NCI-H69 (cell line): Measurements from ENCODE around the gene DRC7.
"Not testable (repeated sequence)": the region's sequence is repeated elsewhere in the genome, so short reads cannot be mapped to it uniquely, and the experiment has no call there.

ENCODE experiments used
- DNase-seq: peaks from one replicate; lab custom pipeline; 2025; lab: John Stamatoyannopoulos, UW

DRC7 gene

GRCh38 chr16:57735755-57736418, 41.3 kb downstream of the DRC7 start, which contains the start of gene KATNB1:
Gene KATNB1, plus strand, starts transcription at chr16:57735770. Its CDS starts 1,474 bp downstream, at chr16:57737244.
- DNase-seq, result peak; percentile 35

- DNase-seq, result peak; percentile 59
These were observed 42.1 kb downstream of the DRC7 start for GRCh38 chr16:57736419-57737351.

GRCh38 chr16:57738844-57739243, 44.2 kb downstream of the DRC7 start:
- no peak for DNase-seq

- DNase-seq, result no peak
These were observed 45.3 kb downstream of the DRC7 start for GRCh38 chr16:57739756-57740422.

GRCh38 chr16:57740423-57741071, 45.9 kb downstream of the DRC7 start:
- DNase-seq, result no peak

GRCh38 chr16:57741660-57742191, 47.1 kb downstream of the DRC7 start:
- DNase-seq, result no peak

GRCh38 chr16:57742543-57742942, 47.9 kb downstream of the DRC7 start:
- peak; percentile 81 for DNase-seq

GRCh38 chr16:57743458-57743857, 48.9 kb downstream of the DRC7 start:
- no peak for DNase-seq

GRCh38 chr16:57743886-57744641, 49.5 kb downstream of the DRC7 start:
- no peak for DNase-seq

GRCh38 chr16:57744642-57744903, 50.0 kb downstream of the DRC7 start:
- DNase-seq, result no peak

- no peak for DNase-seq
These were observed 51.2 kb downstream of the DRC7 start for GRCh38 chr16:57745768-57746167.

- not testable (repeated sequence) for DNase-seq
These were observed 51.7 kb downstream of the DRC7 start for GRCh38 chr16:57746316-57746715.

- DNase-seq, result no peak
These were observed 52.5 kb downstream of the DRC7 start for GRCh38 chr16:57747091-57747490.

GRCh38 chr16:57747496-57747895, 52.9 kb downstream of the DRC7 start:
- DNase-seq, result no peak

GRCh38 chr16:57747996-57748395, 53.4 kb downstream of the DRC7 start:
- DNase-seq, result no peak

GRCh38 chr16:57748596-57748995, 54.0 kb downstream of the DRC7 start:
- no peak for DNase-seq

- no peak for DNase-seq
These were observed 54.6 kb downstream of the DRC7 start for GRCh38 chr16:57749101-57749692.

- DNase-seq, result no peak
These were observed 55.3 kb downstream of the DRC7 start for GRCh38 chr16:57749856-57750452.

GRCh38 chr16:57750796-57751538, 56.4 kb downstream of the DRC7 start:
- no peak for DNase-seq
